Measurements from ENCODE around the gene ST6GAL1.

Gene ST6GAL1

DNA sequence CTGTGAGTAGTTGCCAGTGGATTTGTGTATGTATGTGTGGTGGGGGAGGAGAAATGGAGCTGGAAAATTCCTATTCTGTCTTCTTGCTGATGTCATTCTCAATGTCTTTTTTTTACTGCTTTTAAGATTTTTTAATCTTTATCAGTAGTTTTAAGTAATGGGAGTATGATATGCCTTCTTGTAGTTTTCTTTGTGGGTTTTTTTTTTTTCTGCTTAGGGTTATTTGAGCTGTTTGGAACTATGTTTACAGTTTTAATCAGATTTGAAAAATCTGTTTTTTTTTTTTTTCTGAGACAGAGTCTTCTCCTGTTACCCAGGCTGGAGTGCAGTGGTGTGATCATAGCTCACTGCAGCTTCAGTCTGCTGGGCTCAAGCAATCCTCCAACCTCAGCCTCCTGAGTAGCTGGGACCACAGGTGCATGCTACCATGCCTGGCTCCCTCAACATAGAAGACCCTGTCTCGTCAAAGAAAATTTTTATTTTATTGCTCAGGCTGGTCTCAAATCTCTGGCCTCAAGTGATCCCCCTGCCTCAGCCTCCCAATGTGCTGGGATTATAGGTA, 171.8 kb downstream of the ST6GAL1 start:
- Mint-ChIP-seq H3K9me3 (peaks cover 3% of the 10 kb centered on the region), H3K36me3 (ENCODE audit: low read depth) (no peaks in the 10 kb centered on the region), H3K4me3 (peak overlapping the region; percentile 8), H3K27ac (peak overlapping the region; percentile 21), H3K27me3 (no peaks in the 10 kb centered on the region), H3K4me1 (ENCODE audit: low read depth) (peaks cover 27% of the 10 kb centered on the region)

DNA sequence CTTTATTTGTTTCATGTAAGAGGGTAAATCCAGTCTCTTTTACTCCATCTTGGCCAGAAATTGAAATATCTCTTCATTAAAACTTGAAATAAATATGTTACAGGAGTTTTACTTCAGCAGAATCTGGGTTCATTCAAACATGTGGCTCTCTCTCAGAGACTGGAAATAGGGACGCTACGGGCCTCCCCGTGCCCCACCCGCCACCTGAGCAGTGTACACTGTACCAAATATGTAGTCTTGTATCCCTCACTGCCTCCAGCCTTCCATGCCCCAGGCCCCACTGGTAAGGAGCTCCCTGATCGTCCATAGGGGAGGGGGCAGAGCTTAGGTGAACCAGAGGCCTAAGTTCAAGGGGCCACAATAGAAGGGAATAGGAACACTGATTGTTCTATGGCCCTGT, 172.9 kb downstream of the ST6GAL1 start:
- Mint-ChIP-seq H3K4me3 (no peak overlapping the region), H3K27me3 (no peaks in the 10 kb centered on the region), H3K4me1 (ENCODE audit: low read depth) (peaks cover 24% of the 10 kb centered on the region), H3K9me3 (no peaks in the 10 kb centered on the region), H3K36me3 (ENCODE audit: low read depth) (no peaks in the 10 kb centered on the region), H3K27ac (no peak overlapping the region)

GRCh38 chr3:187104342-187104741, 174.0 kb downstream of the ST6GAL1 start:
- H3K9me3 Mint-ChIP-seq = no peaks in the 10 kb centered on the region
- H3K27ac Mint-ChIP-seq = no peak overlapping the region
- H3K27me3 Mint-ChIP-seq = no peaks in the 10 kb centered on the region
- no peaks in the 10 kb centered on the region for H3K36me3 Mint-ChIP-seq (ENCODE audit: low read depth)
- H3K4me3 Mint-ChIP-seq = no peak overlapping the region
- peaks cover 16% of the 10 kb centered on the region for H3K4me1 Mint-ChIP-seq (ENCODE audit: low read depth)

DNA sequence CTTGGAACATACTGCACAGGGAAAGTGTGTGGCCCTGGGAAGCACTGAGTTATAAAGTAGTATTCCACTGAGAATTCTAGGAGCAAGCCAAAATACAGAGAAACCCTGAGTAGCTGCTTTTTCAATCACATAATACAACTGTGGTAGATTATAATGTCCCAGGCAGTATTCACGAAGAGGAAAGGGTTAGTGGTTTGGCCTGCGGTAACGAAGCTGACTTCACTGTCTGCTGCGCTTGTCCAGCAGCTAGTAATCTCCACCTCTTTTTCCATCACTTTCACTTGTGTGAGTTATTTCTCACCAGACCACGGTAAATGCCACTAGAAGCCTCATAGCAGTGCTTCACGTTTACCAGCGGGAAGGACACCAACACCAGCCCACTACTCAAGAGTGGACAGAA, 174.6 kb downstream of the ST6GAL1 start:
- H3K4me1 Mint-ChIP-seq (ENCODE audit: low read depth) = peaks cover 16% of the 10 kb centered on the region
- H3K27me3 Mint-ChIP-seq = no peaks in the 10 kb centered on the region
- H3K4me3 Mint-ChIP-seq = no peak overlapping the region
- H3K36me3 Mint-ChIP-seq (ENCODE audit: low read depth) = no peaks in the 10 kb centered on the region
- H3K9me3 Mint-ChIP-seq = no peaks in the 10 kb centered on the region
- H3K27ac Mint-ChIP-seq = no peak overlapping the region

DNA sequence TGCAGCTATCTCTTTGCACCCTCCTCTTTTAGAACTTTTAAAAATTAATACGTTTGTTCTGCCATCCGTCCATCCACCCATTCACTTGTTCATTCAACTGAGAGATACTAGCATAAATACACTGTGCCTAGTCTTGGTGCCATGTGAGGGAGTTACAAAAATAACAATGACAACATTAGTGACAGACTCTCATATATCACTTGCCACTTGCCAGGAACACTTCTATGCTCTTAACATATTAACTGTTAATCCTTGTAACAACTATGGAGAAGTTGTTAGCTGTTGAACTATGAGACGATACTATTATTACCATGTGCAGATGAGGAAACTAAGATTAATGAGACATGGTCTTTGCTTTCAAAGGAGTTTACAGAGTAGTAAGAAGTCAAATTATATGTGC, 175.4 kb downstream of the ST6GAL1 start:
- Mint-ChIP-seq H3K4me3 (no peak overlapping the region), H3K4me1 (ENCODE audit: low read depth) (peaks cover 16% of the 10 kb centered on the region), H3K9me3 (no peaks in the 10 kb centered on the region), H3K27ac (no peak overlapping the region), H3K36me3 (ENCODE audit: low read depth) (no peaks in the 10 kb centered on the region), H3K27me3 (no peaks in the 10 kb centered on the region)

DNA sequence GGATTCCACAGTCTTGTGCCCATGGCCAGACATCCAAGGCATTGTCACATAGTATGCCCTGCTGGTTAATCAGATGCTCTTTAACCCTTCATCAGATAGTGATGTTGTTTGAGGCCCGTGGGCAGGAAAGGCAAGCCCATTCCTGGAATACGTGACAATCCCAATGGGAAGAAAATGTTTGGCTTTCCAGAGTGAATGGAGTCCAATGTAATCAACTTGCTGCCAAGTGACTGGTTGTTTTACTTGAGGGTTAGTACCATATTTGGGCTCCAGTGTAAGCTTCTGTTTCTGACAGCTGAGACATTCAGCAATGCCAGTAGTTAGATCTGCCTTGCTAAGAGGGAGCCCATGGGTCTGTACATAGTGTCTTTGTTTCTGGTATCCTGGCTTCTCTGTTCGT, 177.7 kb downstream of the ST6GAL1 start:
- Mint-ChIP-seq H3K4me3 (no peak overlapping the region), H3K36me3 (ENCODE audit: low read depth) (no peaks in the 10 kb centered on the region), H3K27ac (no peak overlapping the region), H3K4me1 (ENCODE audit: low read depth) (peaks cover under 1% of the 10 kb centered on the region), H3K27me3 (no peaks in the 10 kb centered on the region), H3K9me3 (no peaks in the 10 kb centered on the region)

- no peak overlapping the region for H3K27ac Mint-ChIP-seq
- H3K9me3 Mint-ChIP-seq = no peaks in the 10 kb centered on the region
- H3K4me1 Mint-ChIP-seq (ENCODE audit: low read depth) = no peaks in the 10 kb centered on the region
Observed at GRCh38 chr3:187110156-187110555, 179.8 kb downstream of the ST6GAL1 start.

GRCh38 chr3:187112934-187113793, 182.8 kb downstream of the ST6GAL1 start:
- Mint-ChIP-seq H3K27me3 (no peaks in the 10 kb centered on the region), H3K36me3 (ENCODE audit: low read depth) (no peaks in the 10 kb centered on the region), H3K4me1 (ENCODE audit: low read depth) (no peaks in the 10 kb centered on the region), H3K27ac (no peak overlapping the region), H3K9me3 (no peaks in the 10 kb centered on the region), H3K4me3 (no peak overlapping the region)

More at GRCh38 chr3:187110156-187110555, 179.8 kb downstream of the ST6GAL1 start:
- H3K36me3 Mint-ChIP-seq (ENCODE audit: low read depth) = no peaks in the 10 kb centered on the region
- no peak overlapping the region for H3K4me3 Mint-ChIP-seq
- H3K27me3 Mint-ChIP-seq = no peaks in the 10 kb centered on the region

GRCh38 chr3:187114511-187114910, 184.2 kb downstream of the ST6GAL1 start:
- Mint-ChIP-seq H3K36me3 (ENCODE audit: low read depth) (no peaks in the 10 kb centered on the region), H3K4me3 (no peak overlapping the region), H3K27ac (no peak overlapping the region), H3K9me3 (no peaks in the 10 kb centered on the region), H3K27me3 (no peaks in the 10 kb centered on the region), H3K4me1 (ENCODE audit: low read depth) (no peaks in the 10 kb centered on the region)

DNA sequence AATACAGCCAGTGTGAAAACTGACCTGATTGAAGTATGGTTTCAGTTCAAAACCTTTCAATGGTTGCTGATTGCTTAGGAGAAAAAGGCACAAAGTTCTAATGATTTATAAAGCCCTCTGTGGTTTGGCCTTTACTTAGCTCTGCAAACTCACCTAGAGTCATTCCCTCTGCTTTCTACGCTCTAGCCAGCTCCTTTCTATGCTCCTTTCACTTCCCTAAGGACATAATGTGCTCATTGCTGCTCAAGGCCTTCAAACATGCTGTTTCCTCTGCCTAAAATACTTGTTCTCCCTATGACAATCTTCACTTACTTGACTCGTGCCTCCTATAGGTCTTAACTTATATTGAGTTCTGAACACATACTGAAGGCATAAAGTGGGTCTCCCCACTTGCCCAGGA, 190.0 kb downstream of the ST6GAL1 start:
- no peak overlapping the region for H3K4me3 Mint-ChIP-seq
- H3K9me3 Mint-ChIP-seq = no peaks in the 10 kb centered on the region
- no peaks in the 10 kb centered on the region for H3K4me1 Mint-ChIP-seq (ENCODE audit: low read depth)
- no peaks in the 10 kb centered on the region for H3K36me3 Mint-ChIP-seq (ENCODE audit: low read depth)
- no peaks in the 10 kb centered on the region for H3K27me3 Mint-ChIP-seq
- H3K27ac Mint-ChIP-seq = no peak overlapping the region

GRCh38 chr3:187122261-187122660, 191.9 kb downstream of the ST6GAL1 start:
- Mint-ChIP-seq H3K27me3 (no peaks in the 10 kb centered on the region), H3K9me3 (no peaks in the 10 kb centered on the region), H3K36me3 (ENCODE audit: low read depth) (peaks cover 4% of the 10 kb centered on the region), H3K4me1 (ENCODE audit: low read depth) (no peaks in the 10 kb centered on the region), H3K27ac (no peak overlapping the region), H3K4me3 (no peak overlapping the region)

DNA sequence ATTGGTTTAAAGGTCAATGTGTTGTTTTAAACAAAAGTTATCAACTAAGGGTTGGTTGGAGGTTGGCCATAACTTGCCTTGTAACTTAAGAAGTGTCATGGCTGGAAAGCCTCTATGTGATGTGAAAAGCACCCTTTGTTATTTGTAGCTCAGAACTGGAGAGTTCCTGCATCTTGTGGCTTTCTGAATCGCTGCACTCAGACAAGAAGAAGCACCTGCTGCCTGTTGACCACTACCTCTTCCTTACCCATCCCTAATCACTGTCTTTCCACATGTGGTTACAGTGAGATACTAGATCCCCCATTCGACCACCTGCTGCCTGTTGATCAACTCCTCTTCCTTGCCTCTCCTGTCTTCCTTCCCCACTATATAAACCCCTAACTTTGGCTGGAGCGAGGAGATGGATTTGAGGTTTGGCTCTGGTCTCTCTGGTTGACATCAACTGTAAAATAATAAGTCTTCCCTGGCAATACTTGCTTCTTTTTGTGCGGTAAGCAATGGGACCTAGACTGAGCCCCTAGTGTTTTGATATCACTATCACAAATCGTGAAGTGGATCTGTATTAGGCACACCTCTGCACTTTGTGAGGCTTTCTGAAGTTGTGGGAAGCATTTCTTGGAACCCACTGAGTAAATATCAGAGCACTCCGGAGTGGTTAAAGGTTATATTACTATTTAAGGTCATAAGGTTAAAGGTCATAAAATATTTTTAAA, 195.1 kb downstream of the ST6GAL1 start:
- Mint-ChIP-seq H3K4me1 (ENCODE audit: low read depth) (peaks cover 18% of the 10 kb centered on the region), H3K9me3 (peaks cover 5% of the 10 kb centered on the region), H3K27me3 (no peaks in the 10 kb centered on the region), H3K27ac (no peak overlapping the region), H3K4me3 (no peak overlapping the region), H3K36me3 (ENCODE audit: low read depth) (peaks cover 20% of the 10 kb centered on the region)
